ENCODE results near the gene NCOA6.
A peak's percentile ranks its signal among the peaks of the same experiment; 100 is the strongest.

Gene NCOA6

DNA sequence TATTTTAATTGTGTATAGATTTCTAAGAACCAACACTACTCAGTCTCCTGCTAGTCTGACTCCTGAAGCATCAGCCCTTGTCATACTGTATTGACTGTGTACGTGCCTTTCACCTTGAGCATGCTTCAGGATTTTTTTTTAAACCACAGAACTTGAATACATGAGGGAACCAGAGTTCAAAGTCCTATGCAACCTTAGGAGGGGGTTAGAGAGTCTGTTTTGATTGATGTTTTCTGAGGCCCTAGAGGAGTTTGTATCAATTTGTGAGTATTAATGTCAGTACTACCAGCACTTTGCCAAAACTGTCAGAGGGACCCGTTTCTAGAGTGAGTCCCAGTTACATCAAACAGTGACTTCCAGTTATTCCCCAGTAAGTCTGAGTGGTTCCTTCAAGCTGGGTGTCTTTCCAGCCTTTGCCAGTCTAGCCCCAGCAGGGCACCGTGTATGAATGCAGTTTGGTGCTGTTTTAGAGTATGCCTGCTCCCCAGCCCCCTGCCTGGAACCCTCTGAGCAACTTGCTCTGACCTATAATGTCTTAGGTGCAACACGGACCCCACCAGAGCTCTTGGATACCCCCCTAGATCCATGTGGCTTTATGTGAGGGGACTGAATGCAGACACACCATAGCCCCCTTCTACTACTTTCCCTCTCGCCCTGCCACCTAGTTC lies 112.8 kb downstream of the NCOA6 start:
- no peaks in the 10 kb centered on the region for H3K9me3 ChIP-seq (ENCODE audit: insufficient read depth, low read length)
- H3K36me3 ChIP-seq (ENCODE audit: insufficient read depth, insufficient read length, low read length): peaks cover 29% of the 10 kb centered on the region
- no peak overlapping the region for H3K9ac ChIP-seq (ENCODE audit: insufficient read length, low read depth)
- H3K4me3 ChIP-seq (ENCODE audit: insufficient read length, low read depth): no peak overlapping the region
- TF ChIP-seq YY1 (IDR thresholded peaks at IDR 0.05; ENCODE audit: insufficient read depth, insufficient read length) (no peak), ZNF274 (IDR thresholded peaks at IDR 0.05; ENCODE audit: low read depth, low read length) (no peak), SUZ12 (IDR thresholded peaks at IDR 0.05; ENCODE audit: extremely low read depth, insufficient read depth, insufficient read length) (no peak)
- DNase-seq (ENCODE audit: low read depth, low spot score): no peak
- H3K27me3 ChIP-seq (ENCODE audit: insufficient read depth, insufficient read length): peaks cover 21% of the 10 kb centered on the region
- H3K4me1 ChIP-seq (ENCODE audit: insufficient read depth, insufficient read length): peaks cover 8% of the 10 kb centered on the region

- DNase-seq (ENCODE audit: low read depth, low spot score): no peak
- peaks cover 24% of the 10 kb centered on the region for H3K27me3 ChIP-seq (ENCODE audit: insufficient read depth, insufficient read length)
- H3K4me3 ChIP-seq (ENCODE audit: insufficient read length, low read depth): no peak overlapping the region
- no peak overlapping the region for H3K9ac ChIP-seq (ENCODE audit: insufficient read length, low read depth)
- TF ChIP-seq ZNF274 (IDR thresholded peaks at IDR 0.05; ENCODE audit: low read depth, low read length): no peak
- TF ChIP-seq SUZ12 (IDR thresholded peaks at IDR 0.05; ENCODE audit: extremely low read depth, insufficient read depth, insufficient read length): no peak
- TF ChIP-seq YY1 (IDR thresholded peaks at IDR 0.05; ENCODE audit: insufficient read depth, insufficient read length): no peak
- H3K9me3 ChIP-seq (ENCODE audit: insufficient read depth, low read length): no peaks in the 10 kb centered on the region
- peaks cover 29% of the 10 kb centered on the region for H3K36me3 ChIP-seq (ENCODE audit: insufficient read depth, insufficient read length, low read length)
- peaks cover 10% of the 10 kb centered on the region for H3K4me1 ChIP-seq (ENCODE audit: insufficient read depth, insufficient read length)
Observed at GRCh38 chr20:34711813-34712430, 113.5 kb downstream of the NCOA6 start.

DNA sequence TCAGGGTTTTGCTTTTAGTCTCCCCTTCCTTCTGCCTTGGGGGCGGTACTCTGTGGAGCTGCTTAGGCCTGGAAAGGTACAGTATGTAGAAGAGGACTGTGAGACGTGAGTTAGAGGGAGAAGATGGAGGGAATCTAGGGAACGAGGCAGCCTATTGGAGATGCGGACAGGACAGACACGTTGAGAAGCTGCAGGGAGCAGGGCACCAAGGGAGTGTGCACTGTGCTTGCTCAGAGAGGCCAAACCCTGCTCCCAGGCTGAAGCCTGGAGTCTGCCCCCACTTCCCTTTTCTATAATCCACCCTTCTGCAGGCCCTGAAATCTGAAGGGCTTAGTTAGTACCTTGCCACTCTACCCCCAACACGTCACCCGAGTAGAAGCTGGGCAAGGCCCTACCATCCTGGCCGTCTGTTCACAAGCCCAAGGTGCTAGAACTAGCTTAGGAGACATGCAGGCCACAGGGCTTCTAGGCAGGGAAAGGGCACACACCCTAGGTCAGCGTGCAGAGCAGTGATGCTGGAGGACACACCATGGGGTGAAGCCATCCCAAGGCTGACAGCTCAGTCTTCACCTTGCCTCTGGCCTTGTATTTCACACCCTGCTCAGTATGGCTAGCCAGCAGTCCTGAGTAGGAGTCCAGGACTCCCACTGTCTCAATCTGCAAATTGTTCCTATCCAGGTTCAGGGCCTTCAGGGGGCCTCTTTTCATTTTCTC lies 114.4 kb downstream of the NCOA6 start:
- peak overlapping the region; percentile 81 for H3K9ac ChIP-seq (ENCODE audit: insufficient read length, low read depth)
- H3K4me3 ChIP-seq (ENCODE audit: insufficient read length, low read depth): no peak overlapping the region
- H3K36me3 ChIP-seq (ENCODE audit: insufficient read depth, insufficient read length, low read length): peaks cover 29% of the 10 kb centered on the region
- TF ChIP-seq ZNF274 (IDR thresholded peaks at IDR 0.05; ENCODE audit: low read depth, low read length): no peak
- TF ChIP-seq SUZ12 (IDR thresholded peaks at IDR 0.05; ENCODE audit: extremely low read depth, insufficient read depth, insufficient read length): no peak
- no peak for TF ChIP-seq YY1 (IDR thresholded peaks at IDR 0.05; ENCODE audit: insufficient read depth, insufficient read length)
- H3K27me3 ChIP-seq (ENCODE audit: insufficient read depth, insufficient read length): peaks cover 24% of the 10 kb centered on the region
- no peaks in the 10 kb centered on the region for H3K9me3 ChIP-seq (ENCODE audit: insufficient read depth, low read length)
- DNase-seq (ENCODE audit: low read depth, low spot score): no peak
- H3K4me1 ChIP-seq (ENCODE audit: insufficient read depth, insufficient read length): peaks cover 12% of the 10 kb centered on the region

- peaks cover 12% of the 10 kb centered on the region for H3K4me1 ChIP-seq (ENCODE audit: insufficient read depth, insufficient read length)
- H3K36me3 ChIP-seq (ENCODE audit: insufficient read depth, insufficient read length, low read length): peaks cover 29% of the 10 kb centered on the region
- peaks cover 24% of the 10 kb centered on the region for H3K27me3 ChIP-seq (ENCODE audit: insufficient read depth, insufficient read length)
- peak overlapping the region; percentile 64 for H3K4me3 ChIP-seq (ENCODE audit: insufficient read length, low read depth)
- H3K9me3 ChIP-seq (ENCODE audit: insufficient read depth, low read length): no peaks in the 10 kb centered on the region
- DNase-seq (ENCODE audit: low read depth, low spot score): no peak
- no peak for TF ChIP-seq SUZ12 (IDR thresholded peaks at IDR 0.05; ENCODE audit: extremely low read depth, insufficient read depth, insufficient read length)
- TF ChIP-seq YY1 (IDR thresholded peaks at IDR 0.05; ENCODE audit: insufficient read depth, insufficient read length): no peak
- TF ChIP-seq ZNF274 (IDR thresholded peaks at IDR 0.05; ENCODE audit: low read depth, low read length): no peak
- peak overlapping the region; percentile 81 for H3K9ac ChIP-seq (ENCODE audit: insufficient read length, low read depth)
Observed at GRCh38 chr20:34710568-34710839, 114.9 kb downstream of the NCOA6 start.

DNA sequence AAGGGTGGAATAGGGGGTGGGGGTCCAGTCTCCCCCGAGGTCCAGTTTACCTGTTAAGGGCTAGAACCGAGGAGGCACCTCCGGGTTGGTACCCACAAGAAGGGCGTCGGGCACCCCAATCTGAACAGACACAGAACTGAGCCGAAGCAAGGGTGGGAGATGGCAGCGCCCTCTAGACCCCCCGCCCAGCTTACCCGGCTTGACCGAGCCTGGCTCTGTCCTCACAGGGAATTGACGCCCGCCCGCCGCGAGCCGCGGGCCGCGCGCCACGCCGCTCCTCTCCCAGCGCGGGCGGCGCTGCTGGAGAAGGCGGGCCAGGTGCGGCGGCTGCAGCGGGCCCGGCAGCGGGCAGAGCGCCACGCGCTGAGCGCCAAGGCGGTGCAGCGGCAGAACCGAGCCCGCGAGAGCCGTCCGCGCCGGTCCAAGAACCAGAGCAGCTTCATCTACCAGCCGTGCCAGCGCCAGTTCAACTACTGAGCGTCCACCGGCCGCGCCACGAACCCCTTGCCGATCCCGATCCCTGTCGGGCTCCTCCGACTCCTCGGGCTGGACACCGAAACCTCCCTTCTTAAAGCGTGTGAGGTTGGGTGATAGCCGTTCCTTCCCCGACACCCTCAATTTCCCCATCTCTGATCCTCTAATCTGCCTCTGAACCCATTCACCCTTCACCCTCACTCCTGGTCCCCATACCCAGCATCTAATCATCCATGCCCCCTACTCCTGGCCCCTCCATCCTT lies 115.5 kb downstream of the NCOA6 start:
- TF ChIP-seq ZNF274 (IDR thresholded peaks at IDR 0.05; ENCODE audit: low read depth, low read length) (no peak), YY1 (IDR thresholded peaks at IDR 0.05; ENCODE audit: insufficient read depth, insufficient read length) (no peak), SUZ12 (IDR thresholded peaks at IDR 0.05; ENCODE audit: extremely low read depth, insufficient read depth, insufficient read length) (no peak)
- Histone ChIP-seq H3K9me3 (ENCODE audit: insufficient read depth, low read length) (no peaks in the 10 kb centered on the region), H3K9ac (ENCODE audit: insufficient read length, low read depth) (peak overlapping the region; percentile 81), H3K36me3 (ENCODE audit: insufficient read depth, insufficient read length, low read length) (peaks cover 29% of the 10 kb centered on the region), H3K4me3 (ENCODE audit: insufficient read length, low read depth) (peak overlapping the region; percentile 64), H3K4me1 (ENCODE audit: insufficient read depth, insufficient read length) (peaks cover 13% of the 10 kb centered on the region), H3K27me3 (ENCODE audit: insufficient read depth, insufficient read length) (peaks cover 24% of the 10 kb centered on the region)
- DNase-seq (ENCODE audit: low read depth, low spot score): peak; percentile 23

DNA sequence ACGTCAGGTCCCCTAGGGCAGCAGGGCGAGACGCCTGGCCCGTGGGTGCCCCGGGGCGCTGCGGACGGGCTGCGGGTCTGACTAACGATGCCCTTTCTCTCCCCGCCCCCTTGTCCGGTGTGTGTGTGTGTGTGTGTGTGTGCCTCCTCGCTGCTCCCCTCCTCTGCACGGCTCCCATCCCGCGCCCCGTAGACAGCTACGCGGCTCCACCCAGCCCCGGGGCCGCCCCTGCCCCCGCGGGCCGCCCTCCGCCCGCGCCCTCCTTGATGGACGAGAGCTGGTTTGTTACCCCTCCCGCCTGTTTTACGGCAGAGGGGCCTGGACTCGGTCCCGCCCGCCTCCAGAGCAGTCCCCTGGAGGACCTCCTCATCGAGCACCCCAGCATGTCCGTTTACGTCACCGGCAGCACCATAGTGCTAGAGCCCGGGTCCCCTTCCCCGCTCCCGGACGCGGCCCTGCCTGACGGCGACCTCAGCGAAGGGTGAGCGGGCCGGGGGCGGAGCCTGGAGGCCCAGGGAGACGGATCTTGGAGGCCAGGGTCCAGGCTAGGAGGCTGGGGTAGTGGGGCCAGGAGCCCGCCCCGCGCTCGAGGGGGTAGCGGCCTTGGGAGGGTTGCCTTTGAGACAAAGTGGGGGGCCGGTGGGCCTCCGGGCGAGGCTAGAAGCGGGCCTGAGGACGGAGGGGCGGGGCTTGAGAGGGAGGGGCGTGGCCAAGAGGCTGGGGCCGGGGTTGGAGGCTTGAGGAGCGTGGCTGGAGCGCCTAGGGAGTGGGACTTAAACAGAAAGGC lies 116.2 kb downstream of the NCOA6 start:
- H3K9me3 ChIP-seq (ENCODE audit: insufficient read depth, low read length): no peaks in the 10 kb centered on the region
- peaks cover 24% of the 10 kb centered on the region for H3K27me3 ChIP-seq (ENCODE audit: insufficient read depth, insufficient read length)
- H3K9ac ChIP-seq (ENCODE audit: insufficient read length, low read depth): peak overlapping the region; percentile 81
- peak overlapping the region; percentile 64 for H3K4me3 ChIP-seq (ENCODE audit: insufficient read length, low read depth)
- peaks cover 22% of the 10 kb centered on the region for H3K36me3 ChIP-seq (ENCODE audit: insufficient read depth, insufficient read length, low read length)
- TF ChIP-seq YY1 (IDR thresholded peaks at IDR 0.05; ENCODE audit: insufficient read depth, insufficient read length) (no peak), SUZ12 (IDR thresholded peaks at IDR 0.05; ENCODE audit: extremely low read depth, insufficient read depth, insufficient read length) (no peak), ZNF274 (IDR thresholded peaks at IDR 0.05; ENCODE audit: low read depth, low read length) (no peak)
- H3K4me1 ChIP-seq (ENCODE audit: insufficient read depth, insufficient read length): peaks cover 14% of the 10 kb centered on the region
- peak; percentile 58 for DNase-seq (ENCODE audit: low read depth, low spot score)
